GM10266 (cell line): ENCODE data around the gene AGTPBP1.

Experiments
- DNase-seq: peaks from one replicate; pipeline ENCODE4 v3.0.0; 2012; ENCODE audit errors: extremely low spot score
- TF ChIP-seq, protein P1 (sequence below): IDR thresholded peaks from 2 replicates; pipeline ENCODE4 v1.5.1; 2012; ENCODE audit warnings: mild to moderate bottlenecking, low read depth; ENCODE audit not compliant: control insufficient read depth, insufficient read depth; ENCODE audit errors: missing control alignments

Gene AGTPBP1

DNA sequence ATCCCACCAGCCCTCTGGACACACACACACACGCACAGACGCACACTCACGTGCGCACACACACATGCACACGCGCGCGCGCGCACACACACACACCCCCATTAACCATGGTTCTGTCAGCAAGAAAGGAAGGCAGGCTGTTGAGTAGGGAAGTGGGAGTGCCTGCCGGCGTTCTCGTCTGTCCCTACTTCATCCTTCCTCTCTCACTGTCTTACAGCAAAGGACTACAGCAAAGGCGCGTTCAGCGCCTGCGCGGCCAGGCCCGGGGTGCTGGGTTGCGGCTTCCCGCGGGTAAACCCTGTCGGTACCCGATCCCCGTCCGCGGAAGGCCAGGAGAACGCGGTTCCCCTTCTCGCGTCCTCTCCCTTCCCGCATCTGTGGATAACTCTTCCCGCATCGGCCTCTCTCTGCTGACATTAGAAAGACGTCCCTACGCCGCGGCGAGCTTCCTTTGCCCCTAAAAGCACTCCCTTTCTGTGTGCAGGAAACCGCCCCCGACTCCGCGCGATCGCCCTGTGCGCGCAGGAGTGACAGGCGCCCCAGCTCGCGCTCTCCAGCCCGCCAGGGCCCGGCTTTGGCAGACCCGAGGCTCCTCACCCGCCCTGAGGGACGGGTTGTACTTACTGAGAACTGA, 219.2 kb downstream of the AGTPBP1 start:
- TF ChIP-seq, protein P1, sequence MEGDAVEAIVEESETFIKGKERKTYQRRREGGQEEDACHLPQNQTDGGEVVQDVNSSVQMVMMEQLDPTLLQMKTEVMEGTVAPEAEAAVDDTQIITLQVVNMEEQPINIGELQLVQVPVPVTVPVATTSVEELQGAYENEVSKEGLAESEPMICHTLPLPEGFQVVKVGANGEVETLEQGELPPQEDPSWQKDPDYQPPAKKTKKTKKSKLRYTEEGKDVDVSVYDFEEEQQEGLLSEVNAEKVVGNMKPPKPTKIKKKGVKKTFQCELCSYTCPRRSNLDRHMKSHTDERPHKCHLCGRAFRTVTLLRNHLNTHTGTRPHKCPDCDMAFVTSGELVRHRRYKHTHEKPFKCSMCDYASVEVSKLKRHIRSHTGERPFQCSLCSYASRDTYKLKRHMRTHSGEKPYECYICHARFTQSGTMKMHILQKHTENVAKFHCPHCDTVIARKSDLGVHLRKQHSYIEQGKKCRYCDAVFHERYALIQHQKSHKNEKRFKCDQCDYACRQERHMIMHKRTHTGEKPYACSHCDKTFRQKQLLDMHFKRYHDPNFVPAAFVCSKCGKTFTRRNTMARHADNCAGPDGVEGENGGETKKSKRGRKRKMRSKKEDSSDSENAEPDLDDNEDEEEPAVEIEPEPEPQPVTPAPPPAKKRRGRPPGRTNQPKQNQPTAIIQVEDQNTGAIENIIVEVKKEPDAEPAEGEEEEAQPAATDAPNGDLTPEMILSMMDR, result no peak
- peak; percentile 28 for DNase-seq

DNA sequence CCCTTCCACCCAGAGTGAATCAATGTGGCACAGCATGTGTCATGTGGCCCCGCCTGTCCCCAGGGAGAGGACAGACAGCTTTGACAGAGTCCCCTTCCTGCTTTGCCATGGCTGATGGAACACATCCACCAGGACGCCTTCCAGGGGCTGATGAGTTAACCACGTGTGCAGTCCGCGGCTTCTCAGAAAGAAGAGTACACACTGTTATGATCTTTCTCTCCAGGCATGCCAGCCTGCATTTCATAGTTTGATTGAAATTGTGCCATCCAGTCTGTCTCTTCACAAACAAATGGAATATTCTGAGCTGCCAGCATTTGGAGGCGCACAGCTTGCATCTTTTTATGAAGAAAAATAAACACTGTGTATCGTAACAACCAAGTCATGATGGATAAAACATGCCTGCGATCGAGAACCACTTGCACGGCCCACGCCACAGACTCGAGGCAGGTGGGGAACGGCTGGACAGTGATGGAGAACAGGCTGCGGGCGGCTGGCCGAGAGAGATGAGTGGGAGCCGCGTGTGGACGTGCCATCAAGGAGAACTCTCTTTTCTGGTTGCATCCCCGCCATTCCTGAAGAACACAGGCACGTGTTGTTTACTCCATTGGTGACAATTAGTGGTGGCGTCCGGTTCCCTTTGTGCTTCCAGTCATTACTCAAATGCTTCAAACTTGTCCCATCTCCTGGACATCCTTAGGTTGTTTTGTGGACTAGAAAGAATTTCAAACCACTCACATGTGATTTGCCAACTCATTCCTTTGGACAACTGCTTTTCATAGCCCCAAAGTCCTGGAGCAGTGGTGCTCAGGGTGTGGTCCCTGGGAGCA, 220.2 kb downstream of the AGTPBP1 start:
- TF ChIP-seq, protein P1, result no peak

DNA sequence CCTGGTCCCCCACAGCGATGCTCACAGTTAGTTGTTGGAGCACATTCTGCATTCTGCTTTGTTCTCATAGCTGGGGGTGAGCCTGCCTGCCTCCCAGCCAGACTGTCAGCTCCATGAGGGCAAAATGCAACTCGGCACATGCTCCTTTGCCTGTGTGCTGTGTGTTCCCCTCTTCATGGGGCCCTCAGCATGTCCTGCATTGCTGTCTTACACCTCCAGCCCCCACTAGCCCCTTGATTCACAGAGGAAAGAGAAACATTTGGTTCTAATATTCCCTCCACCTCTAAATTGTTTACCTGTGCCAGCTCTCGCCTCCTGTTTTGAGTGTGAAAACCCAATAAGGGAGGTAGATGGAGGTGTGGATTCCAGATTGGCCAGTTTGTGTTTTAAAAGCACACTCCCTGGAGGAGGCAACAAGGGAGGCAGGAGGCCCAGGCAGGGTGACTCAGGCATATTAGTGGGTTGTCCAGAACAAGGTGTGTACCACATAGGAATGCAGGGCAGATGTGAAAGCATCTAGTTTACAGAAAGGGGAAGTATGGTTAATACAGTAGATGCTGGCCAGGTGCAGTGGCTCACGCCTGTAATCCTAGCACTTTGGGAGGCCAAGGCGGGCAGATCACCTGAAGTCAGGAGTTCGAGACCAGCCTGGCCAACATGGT, 224.6 kb downstream of the AGTPBP1 start:
- no peak for DNase-seq

More for the DNA sequence above, 220.2 kb downstream of the AGTPBP1 start:
- DNase-seq, result no peak

DNA sequence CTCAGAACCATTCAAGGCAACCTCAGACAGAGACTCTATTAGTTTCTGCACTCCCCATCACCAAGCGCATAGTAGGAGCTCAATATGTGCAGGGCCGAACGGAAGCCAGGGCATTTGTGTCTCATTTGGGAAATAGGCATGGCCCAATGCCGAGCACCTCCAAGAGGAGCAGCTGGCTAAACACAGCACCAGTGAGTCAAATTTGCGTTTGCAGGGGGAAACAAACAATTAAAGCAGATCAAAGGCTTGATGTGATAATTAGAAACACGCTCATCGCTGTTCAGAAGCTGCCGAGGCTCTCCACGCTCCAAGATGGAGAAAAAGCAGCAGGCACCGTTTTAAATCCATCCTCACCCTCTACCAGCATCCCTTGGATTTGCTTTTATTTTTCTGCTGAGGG, 225.3 kb downstream of the AGTPBP1 start:
- no peak for DNase-seq
- TF ChIP-seq, protein P1, result no peak

More for the DNA sequence above, 224.6 kb downstream of the AGTPBP1 start:
- TF ChIP-seq, protein P1, result no peak

DNA sequence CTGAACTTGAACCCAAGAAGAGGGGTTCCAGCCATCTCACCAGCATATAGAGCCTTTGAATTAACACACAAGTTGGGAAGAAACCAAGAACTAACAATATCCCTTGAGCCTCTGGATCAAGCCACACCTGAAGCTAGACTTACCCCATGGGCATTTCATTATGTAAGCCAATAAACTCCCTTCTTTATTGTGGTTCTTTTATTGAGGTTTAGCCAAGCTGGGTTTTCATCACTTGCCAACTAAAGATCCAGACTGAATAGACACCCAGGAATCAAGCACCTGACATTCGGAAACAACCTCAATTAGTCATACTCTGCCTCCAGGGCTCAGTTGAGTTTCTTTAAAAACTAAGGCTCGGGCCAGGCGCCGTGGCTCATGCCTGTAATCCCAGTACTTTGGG, 226.7 kb downstream of the AGTPBP1 start:
- no peak for DNase-seq
- TF ChIP-seq, protein P1, result no peak

DNA sequence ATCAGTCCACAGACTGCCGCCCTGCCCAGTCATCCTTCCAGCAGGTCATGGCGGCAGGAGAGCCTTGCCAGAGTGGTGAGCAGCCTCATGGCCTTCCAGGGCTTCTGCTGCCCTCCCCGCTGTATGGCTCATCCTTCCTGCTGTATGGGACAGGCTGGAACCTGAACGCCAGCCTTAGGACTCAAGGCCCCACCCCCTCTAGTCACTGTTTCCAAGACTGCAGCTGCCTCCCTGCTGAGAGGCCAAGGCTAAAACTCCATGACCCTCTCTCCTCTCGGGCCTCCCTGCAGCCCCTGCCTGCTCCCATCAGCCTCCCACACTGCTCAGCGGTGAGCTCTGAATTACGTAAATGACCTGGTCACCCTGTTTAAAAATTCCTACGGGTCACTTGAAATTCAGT, 227.5 kb downstream of the AGTPBP1 start:
- no peak for DNase-seq
- TF ChIP-seq, protein P1, result no peak
